IMR-90 (cell line): ENCODE data around the gene PGPEP1. TPM values are rescaled to one million over a fixed set of nuclear protein-coding genes. Genes with fewer than 3 reads are reported as not detected.
A peak's percentile ranks its signal among the peaks of the same experiment; 100 is the strongest.

ENCODE experiments used
- ATAC-seq: fragments of 200-7000 bp; cut with Tn5 transposase; 2 replicates; pipeline ENCODE4 v1.9.1; 2020; ENCODE audit warnings: low read depth, mild to moderate bottlenecking, moderate library complexity
- BruUV-seq: library from RNA; stranded (reverse); fragments of 400-500 nt; replicated peaks from 2 replicates; lab custom pipeline; 2021; lab: Mats Ljungman, UMichigan
- CTCF ChIA-PET: fragments of 300-600 bp; formaldehyde crosslinking; extraction: SDS; loops from one replicate; lab custom pipeline; 2021; ENCODE audit warnings: antibody characterized with exemption; lab: Yijun Ruan, JAX
- POLR2A ChIA-PET: fragments of 300-600 bp; sonication (Branson Sonifier 250); formaldehyde crosslinking; loops from one replicate; lab custom pipeline; 2022; ENCODE audit warnings: antibody characterized with exemption; ENCODE audit not compliant: unreplicated experiment; lab: Charles Lee
- DNase-seq: peaks from one replicate; pipeline ENCODE4 v3.0.0; 2013
- H2AFZ ChIP-seq: replicated peaks from 2 replicates; pipeline ENCODE3; 2013; ENCODE audit warnings: low read length, mild to moderate bottlenecking; ENCODE audit not compliant: poor library complexity
- H2AK5ac ChIP-seq: 2 replicates; pipeline ENCODE4 v1.6.1; 2013; ENCODE audit warnings: low read depth, low read length, inconsistent platforms
- H2AK9ac ChIP-seq: replicated peaks from 2 replicates; pipeline ENCODE3; 2013; ENCODE audit warnings: mild to moderate bottlenecking, low read depth, low read length, moderate library complexity; ENCODE audit not compliant: poor library complexity
- H2BK120ac ChIP-seq: 2 replicates; pipeline ENCODE4 v1.6.1; 2013; ENCODE audit warnings: low read depth, low read length, inconsistent platforms
- H2BK15ac ChIP-seq: 3 replicates; pipeline ENCODE4 v1.6.1; 2013; ENCODE audit warnings: low read depth, low read length, inconsistent platforms
- H2BK20ac ChIP-seq: 2 replicates; pipeline ENCODE4 v1.6.1; 2013; ENCODE audit warnings: low read depth, mild to moderate bottlenecking, inconsistent platforms, low read length, moderate library complexity
- H2BK5ac ChIP-seq: 2 replicates; pipeline ENCODE4 v1.6.1; 2013; ENCODE audit warnings: mild to moderate bottlenecking, low read depth, low read length, inconsistent platforms; ENCODE audit not compliant: poor library complexity, severe bottlenecking
- H3K14ac ChIP-seq: replicated peaks from 2 replicates; pipeline ENCODE4 v1.6.1; 2013; ENCODE audit warnings: low read depth, low read length, inconsistent platforms
- H3K18ac ChIP-seq: 2 replicates; pipeline ENCODE4 v1.6.1; 2013; ENCODE audit warnings: low read depth, low read length, control low read depth
- H3K23ac ChIP-seq: 2 replicates; pipeline ENCODE4 v1.6.1; 2013; ENCODE audit warnings: low read depth, low read length, inconsistent platforms
- H3K27ac ChIP-seq: 2 replicates; pipeline ENCODE4 v1.5.1; 2013; ENCODE audit warnings: mild to moderate bottlenecking, control low read depth, low read length; ENCODE audit not compliant: insufficient read depth
- H3K27me3 ChIP-seq: 2 replicates; pipeline ENCODE4 v1.6.1; 2013; ENCODE audit warnings: low read length; ENCODE audit not compliant: control insufficient read depth, insufficient read depth
- H3K36me3 ChIP-seq: 2 replicates; pipeline ENCODE4 v1.6.1; 2013; ENCODE audit warnings: low read length, mixed read lengths; ENCODE audit not compliant: control insufficient read depth, insufficient read depth
- H3K4ac ChIP-seq: 2 replicates; pipeline ENCODE4 v1.6.1; 2013; ENCODE audit warnings: low read depth, low read length, inconsistent platforms
- H3K4me1 ChIP-seq: 2 replicates; pipeline ENCODE4 v1.6.1; 2013; ENCODE audit warnings: low read length, mixed read lengths; ENCODE audit not compliant: control insufficient read depth, insufficient read depth
- H3K4me2 ChIP-seq: 2 replicates; pipeline ENCODE4 v1.6.1; 2013; ENCODE audit warnings: low read depth, mild to moderate bottlenecking, control low read depth, low read length, moderate library complexity
- H3K4me3 ChIP-seq: 2 replicates; pipeline ENCODE4 v1.5.1; 2013; ENCODE audit warnings: low read depth, mild to moderate bottlenecking, control low read depth, low read length, moderate library complexity; ENCODE audit not compliant: insufficient read depth
- H3K56ac ChIP-seq: 2 replicates; pipeline ENCODE4 v1.6.1; 2013; ENCODE audit warnings: low read length, inconsistent platforms; ENCODE audit not compliant: insufficient read depth; ENCODE audit errors: extremely low read depth
- H3K79me1 ChIP-seq, 2 experiments: 2 replicates each; pipeline ENCODE4 v1.6.1; 2013; ENCODE audit warnings: low read length in 2 of 2, inconsistent platforms in 1 of 2, low read depth in 1 of 2
- H3K9ac ChIP-seq: 2 replicates; pipeline ENCODE4 v1.6.1; 2013; ENCODE audit warnings: low read depth, low read length, control low read depth
- H3K9me1 ChIP-seq: 2 replicates; pipeline ENCODE4 v1.6.1; 2013; ENCODE audit warnings: low read length, inconsistent platforms; ENCODE audit not compliant: insufficient read depth
- H3K9me3 ChIP-seq: 2 replicates; pipeline ENCODE4 v1.6.1; 2013; ENCODE audit warnings: low read length; ENCODE audit not compliant: control insufficient read depth, insufficient read depth
- H4K20me1 ChIP-seq: 2 replicates; pipeline ENCODE4 v1.6.1; 2013; ENCODE audit warnings: low read length, inconsistent platforms; ENCODE audit not compliant: insufficient read depth
- H4K5ac ChIP-seq: 2 replicates; pipeline ENCODE4 v1.6.1; 2013; ENCODE audit warnings: mild to moderate bottlenecking, low read depth, low read length, control low read depth
- H4K8ac ChIP-seq, 2 experiments: 2 replicates each; pipeline ENCODE4 v1.6.1; 2013; ENCODE audit warnings: low read depth in 2 of 2, low read length in 2 of 2, control low read depth in 1 of 2, inconsistent platforms in 1 of 2
- H4K91ac ChIP-seq: 2 replicates; pipeline ENCODE4 v1.6.1; 2013; ENCODE audit warnings: low read depth, low read length, inconsistent platforms; ENCODE audit not compliant: insufficient read depth
- BHLHE40 ChIP-seq: fragments of 150-350 bp; IDR thresholded peaks from 2 replicates; pipeline ENCODE4 v1.6.1; 2016; ENCODE audit warnings: mild to moderate bottlenecking, low read depth, low read length
- CEBPB ChIP-seq: IDR thresholded peaks from 2 replicates; pipeline ENCODE4 v1.6.1; 2012; ENCODE audit warnings: low read depth, low read length, improper control_type of control experiment
- CHD1 ChIP-seq: IDR thresholded peaks from 2 replicates; pipeline ENCODE4 v1.6.1; 2012; ENCODE audit warnings: low read depth, low read length, improper control_type of control experiment
- ELK1 ChIP-seq: fragments of 150-350 bp; IDR thresholded peaks from 2 replicates; pipeline ENCODE4 v1.6.1; 2016; ENCODE audit warnings: low read depth, mild to moderate bottlenecking, low read length, moderate library complexity, borderline replicate concordance
- FOS ChIP-seq: fragments of 150-350 bp; IDR thresholded peaks from 2 replicates; pipeline ENCODE4 v1.6.1; 2016; ENCODE audit warnings: low read depth, low read length
- MAFK ChIP-seq: IDR thresholded peaks from 2 replicates; pipeline ENCODE4 v1.6.1; 2012; ENCODE audit warnings: low read depth, low read length, improper control_type of control experiment
- MAZ ChIP-seq: IDR thresholded peaks from 2 replicates; pipeline ENCODE4 v1.6.1; 2012; ENCODE audit warnings: low read depth, mild to moderate bottlenecking, low read length, improper control_type of control experiment, moderate library complexity, borderline replicate concordance
- MXI1 ChIP-seq: IDR thresholded peaks from 2 replicates; pipeline ENCODE4 v1.6.1; 2012; ENCODE audit warnings: low read depth, mild to moderate bottlenecking, low read length, moderate library complexity, borderline replicate concordance
- NFE2L2 ChIP-seq: fragments of 150-350 bp; IDR thresholded peaks from 2 replicates; pipeline ENCODE4 v1.6.1; 2016; ENCODE audit warnings: low read depth, mild to moderate bottlenecking, low read length
- POLR2A ChIP-seq: IDR thresholded peaks from 2 replicates; pipeline ENCODE4 v1.6.1; 2012; ENCODE audit warnings: mild to moderate bottlenecking, low read depth, low read length
- RAD21 ChIP-seq: IDR thresholded peaks from 2 replicates; pipeline ENCODE4 v1.6.1; 2012; ENCODE audit warnings: low read length, improper control_type of control experiment
- RCOR1 ChIP-seq: IDR thresholded peaks from 2 replicates; pipeline ENCODE4 v1.6.1; 2012; ENCODE audit warnings: mild to moderate bottlenecking, low read length, improper control_type of control experiment; ENCODE audit not compliant: insufficient replicate concordance
- RFX5 ChIP-seq: IDR thresholded peaks from 2 replicates; pipeline ENCODE4 v1.8.0; 2012; ENCODE audit warnings: low read depth, mild to moderate bottlenecking, low read length, moderate library complexity
- SMC3 ChIP-seq: fragments of 150-350 bp; IDR thresholded peaks from 2 replicates; pipeline ENCODE4 v1.6.1; 2016; ENCODE audit warnings: low read depth, mild to moderate bottlenecking, antibody characterized with exemption, low read length, moderate library complexity
- WGBS, 2 experiments: methylation state at CpG; one replicate each; pipeline versions ENCODE4 v1.1.5 to v1.1.7; 2013; ENCODE audit warnings: missing lambda C conversion rate in 2 of 2; ENCODE audit not compliant: insufficient read length in 1 of 2; ENCODE audit errors: extremely low coverage in 2 of 2; 5-methylcytosine and 5-hydroxymethylcytosine counted together
- dilution Hi-C: fragments of 300-500 bp; cut with HindIII; formaldehyde crosslinking; loops from one replicate; pipeline ENCODE4 v1.14.3; 2018; ENCODE audit warnings: low sequenced_read_pairs; ENCODE audit not compliant: unreplicated experiment
- in situ Hi-C: fragments of 300-500 bp; cut with MboI; formaldehyde crosslinking; loops from 3 replicates; pipeline ENCODE4 v1.14.3; 2019; ENCODE audit warnings: low sequenced_read_pairs, inconsistent platforms, mixed read lengths
- intact Hi-C: fragments of 100-400 bp; cut with micrococcal nuclease; formaldehyde crosslinking; loops from 2 replicates; pipeline ENCODE4 v1.10.0; 2022
- polyA plus RNA-seq, 3 experiments: library from polyadenylated mRNA; depleted of rRNA; stranded (reverse); fragments of >200 nt; gene quantifications; 2 replicates each; pipeline ENCODE4 v1.2.3, GENCODE V29; 2012; ENCODE audit warnings: low replicate concordance in 1 of 3
- total RNA-seq: library from RNA; depleted of rRNA; stranded (reverse); fragments of >200 nt; gene quantifications from 2 replicates; pipeline ENCODE4 v1.2.3, GENCODE V29; 2012
- TF ChIP-seq, protein P1 (sequence below): fragments of 150-350 bp; IDR thresholded peaks from 2 replicates; pipeline ENCODE4 v1.6.1; 2017; ENCODE audit warnings: mild to moderate bottlenecking, antibody characterized with exemption, low read length, low read depth
- TF ChIP-seq, protein P2 (sequence below): conservative IDR thresholded peaks from 2 replicates; pipeline ENCODE4 v1.5.1; 2012; ENCODE audit warnings: mild to moderate bottlenecking, low read depth, low read length, improper control_type of control experiment

The PGPEP1 gene
- total and polyA plus RNA-seq, 2 of the 4 experiments (the other 2 are of a cell fraction): 11.8 to 14.3 TPM

DNA sequence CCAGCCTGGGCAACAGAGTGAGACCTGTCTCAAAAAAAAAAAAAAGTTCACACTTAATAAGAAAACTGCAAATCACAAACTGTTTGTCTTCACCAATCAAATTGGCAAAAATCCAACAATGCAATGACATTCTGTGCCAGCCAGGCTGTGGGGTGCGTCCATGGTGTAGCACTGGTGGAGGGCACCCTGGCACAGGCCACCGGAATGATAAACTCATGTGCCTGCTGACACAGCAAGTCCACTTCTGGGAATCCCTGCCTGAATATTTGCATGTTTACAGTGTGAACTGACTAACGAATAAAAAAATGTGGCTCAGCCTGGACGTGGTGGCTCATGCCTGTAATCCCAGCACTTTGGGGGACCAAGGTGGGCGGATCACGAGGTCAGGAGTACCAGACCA lies 58.6 kb downstream of the PGPEP1 start:
- H3K14ac ChIP-seq: no peak overlapping the region
- no peak overlapping the region for H2AFZ ChIP-seq
- H2BK15ac ChIP-seq: no peak overlapping the region
- TF ChIP-seq CEBPB (no peak), RAD21 (no peak), POLR2A (no peak), MAFK (peak; percentile 90), SMC3 (no peak), MAZ (no peak), CHD1 (no peak), MXI1 (no peak), FOS (no peak), RFX5 (no peak), NFE2L2 (peak; percentile 54; the same call in 1 of the 2 replicates), BHLHE40 (peak; percentile 75), ELK1 (no peak), RCOR1 (no peak)
- TF ChIP-seq, protein P1, sequence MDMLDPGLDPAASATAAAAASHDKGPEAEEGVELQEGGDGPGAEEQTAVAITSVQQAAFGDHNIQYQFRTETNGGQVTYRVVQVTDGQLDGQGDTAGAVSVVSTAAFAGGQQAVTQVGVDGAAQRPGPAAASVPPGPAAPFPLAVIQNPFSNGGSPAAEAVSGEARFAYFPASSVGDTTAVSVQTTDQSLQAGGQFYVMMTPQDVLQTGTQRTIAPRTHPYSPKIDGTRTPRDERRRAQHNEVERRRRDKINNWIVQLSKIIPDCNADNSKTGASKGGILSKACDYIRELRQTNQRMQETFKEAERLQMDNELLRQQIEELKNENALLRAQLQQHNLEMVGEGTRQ: no peak
- TF ChIP-seq, protein P2, sequence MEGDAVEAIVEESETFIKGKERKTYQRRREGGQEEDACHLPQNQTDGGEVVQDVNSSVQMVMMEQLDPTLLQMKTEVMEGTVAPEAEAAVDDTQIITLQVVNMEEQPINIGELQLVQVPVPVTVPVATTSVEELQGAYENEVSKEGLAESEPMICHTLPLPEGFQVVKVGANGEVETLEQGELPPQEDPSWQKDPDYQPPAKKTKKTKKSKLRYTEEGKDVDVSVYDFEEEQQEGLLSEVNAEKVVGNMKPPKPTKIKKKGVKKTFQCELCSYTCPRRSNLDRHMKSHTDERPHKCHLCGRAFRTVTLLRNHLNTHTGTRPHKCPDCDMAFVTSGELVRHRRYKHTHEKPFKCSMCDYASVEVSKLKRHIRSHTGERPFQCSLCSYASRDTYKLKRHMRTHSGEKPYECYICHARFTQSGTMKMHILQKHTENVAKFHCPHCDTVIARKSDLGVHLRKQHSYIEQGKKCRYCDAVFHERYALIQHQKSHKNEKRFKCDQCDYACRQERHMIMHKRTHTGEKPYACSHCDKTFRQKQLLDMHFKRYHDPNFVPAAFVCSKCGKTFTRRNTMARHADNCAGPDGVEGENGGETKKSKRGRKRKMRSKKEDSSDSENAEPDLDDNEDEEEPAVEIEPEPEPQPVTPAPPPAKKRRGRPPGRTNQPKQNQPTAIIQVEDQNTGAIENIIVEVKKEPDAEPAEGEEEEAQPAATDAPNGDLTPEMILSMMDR: no peak
- H4K20me1 ChIP-seq: no peaks in the 10 kb centered on the region
- H3K36me3 ChIP-seq: no peaks in the 10 kb centered on the region
- H3K18ac ChIP-seq: no peak overlapping the region
- no peak overlapping the region for H3K4me3 ChIP-seq
- peak overlapping the region in 1 of 2 experiments; percentile 4; a peak in 1 of 4 replicates for H4K8ac ChIP-seq
- ChIA-PET POLR2A (interaction anchor here (0.6 kb wide), 1 partner anchor 57 kb away, joined by 6 read pairs; no protein-coding TSS in a partner anchor), CTCF (interaction anchor here (0.9 to 1.5 kb wide), 2 partner anchors 10 to 11 kb away, joined by 4 read pairs; no protein-coding TSS in a partner anchor)
- H2BK20ac ChIP-seq: no peak overlapping the region
- H3K79me1 ChIP-seq: no peaks in the 10 kb centered on the region
- no peak overlapping the region for H4K5ac ChIP-seq
- H3K4ac ChIP-seq: 0 out of 2 replicates have a peak overlapping the region, but pooled peaks have one; percentile 34
- H2BK5ac ChIP-seq: no peak overlapping the region
- peak overlapping the region; percentile 18; the same call in 1 of the 2 replicates for H3K27ac ChIP-seq
- H3K56ac ChIP-seq: no peak overlapping the region
- in situ Hi-C loops (no loop called here), intact Hi-C loops (no loop called here), dilution Hi-C loops (no loop called here)
- H3K9me3 ChIP-seq: no peaks in the 10 kb centered on the region
- no peak overlapping the region for H4K91ac ChIP-seq
- H3K9ac ChIP-seq: no peak overlapping the region
- 0% methylated on average over 4 of the region's 6 CpGs; no CpG with 5 or more reads in 1 of the 2 experiments for WGBS, 2 experiments
- peak; percentile 80 for ATAC-seq
- H3K27me3 ChIP-seq: no peaks in the 10 kb centered on the region
- no peak overlapping the region for H3K4me2 ChIP-seq
- peaks cover 21% of the 10 kb centered on the region for H3K4me1 ChIP-seq
- DNase-seq: peak; percentile 87
- H2AK9ac ChIP-seq: no peak overlapping the region
- peaks cover 6% of the 10 kb centered on the region; the same call in 1 of the 2 replicates for H3K9me1 ChIP-seq
- H3K23ac ChIP-seq: no peak overlapping the region
- no TSS peak for BruUV-seq
- H2AK5ac ChIP-seq: peak overlapping the region; percentile 30; the same call in 1 of the 2 replicates
- peak overlapping the region; percentile 65; the same call in 1 of the 2 replicates for H2BK120ac ChIP-seq
